Activated T-cell treated with anti-CD3 and anti-CD28 coated beads, Interleukin-2, amount 50 U/mL, for 4 hours (primary cell): ENCODE results near the gene SGTA. TPM values are rescaled to one million over a fixed set of nuclear protein-coding genes. Genes with fewer than 3 reads are reported as not detected.
"Not testable (repeated sequence)": the region's sequence is repeated elsewhere in the genome, so short reads cannot be mapped to it uniquely, and the experiment has no call there.

Source experiments
- ATAC-seq, 2 donors: fragments of 200-7000 bp; cut with Tn5 transposase; one replicate each; pipeline ENCODE4 v1.10.0; 2021
- DNase-seq: peaks from one replicate; pipeline ENCODE4 v3.0.0-alpha.2; 2020
- H3K27me3 Mint-ChIP-seq: one replicate; pipeline ENCODE4 v1.8.0; 2021; ENCODE audit warnings: low read depth, mixed read lengths
- H3K36me3 Mint-ChIP-seq: one replicate; pipeline ENCODE4 v1.8.0; 2022; ENCODE audit warnings: mixed read lengths; ENCODE audit not compliant: insufficient read depth
- H3K4me1 Mint-ChIP-seq: one replicate; pipeline ENCODE4 v1.8.0; 2021; ENCODE audit warnings: low read depth, mixed read lengths
- H3K4me3 Mint-ChIP-seq: one replicate; pipeline ENCODE4 v1.8.0; 2021; ENCODE audit warnings: mild to moderate bottlenecking, moderate library complexity, mixed read lengths
- H3K9me3 Mint-ChIP-seq: one replicate; pipeline ENCODE4 v1.8.0; 2021; ENCODE audit warnings: mixed read lengths
- total RNA-seq, 3 donors: library from RNA; stranded (reverse); gene quantifications; one replicate each; pipeline ENCODE4 v1.2.1, GENCODE V29; 2021

Gene SGTA
- total RNA-seq, result 100 to 1,000 TPM in 2 of 3 donors, 10 to 100 TPM in 1; 99.3 to 107 (median 102) TPM

- no peaks in the 10 kb centered on the region for H3K9me3 Mint-ChIP-seq
- peaks cover 9% of the 10 kb centered on the region for H3K36me3 Mint-ChIP-seq
- peaks cover 48% of the 10 kb centered on the region for H3K4me1 Mint-ChIP-seq
- H3K27me3 Mint-ChIP-seq, result no peaks in the 10 kb centered on the region
- H3K4me3 Mint-ChIP-seq, result peak within 1 kb of the TSS; percentile 91
- DNase-seq, result peak; percentile 95
- peak; percentile 75 to 78 for ATAC-seq
Measured at GRCh38 chr19:2782936-2783780, at the start of gene SGTA. Gene SGTA, minus strand, starts transcription at chr19:2783273. Its CDS starts 14,205 bp downstream, at chr19:2769068.

GRCh38 chr19:2827840-2828489 lies 44.9 kb upstream of the SGTA start:
- no peaks in the 10 kb centered on the region for H3K27me3 Mint-ChIP-seq
- peaks cover 22% of the 10 kb centered on the region for H3K36me3 Mint-ChIP-seq
- H3K4me3 Mint-ChIP-seq, result no peak overlapping the region
- H3K4me1 Mint-ChIP-seq, result no peaks in the 10 kb centered on the region
- ATAC-seq (no peak), DNase-seq (no peak)
- H3K9me3 Mint-ChIP-seq, result peaks cover 12% of the 10 kb centered on the region

GRCh38 chr19:2827022-2827421 lies 43.9 kb upstream of the SGTA start:
- no peaks in the 10 kb centered on the region for H3K4me1 Mint-ChIP-seq
- peaks cover 16% of the 10 kb centered on the region for H3K36me3 Mint-ChIP-seq
- ATAC-seq (no peak), DNase-seq (no peak)
- no peak overlapping the region for H3K4me3 Mint-ChIP-seq
- H3K27me3 Mint-ChIP-seq, result no peaks in the 10 kb centered on the region
- H3K9me3 Mint-ChIP-seq, result peaks cover 9% of the 10 kb centered on the region

GRCh38 chr19:2824129-2824528 lies 41.1 kb upstream of the SGTA start:
- ATAC-seq, result no peak
- H3K4me3 Mint-ChIP-seq, result no peak overlapping the region
- H3K9me3 Mint-ChIP-seq, result peaks cover 5% of the 10 kb centered on the region
- H3K4me1 Mint-ChIP-seq, result peaks cover 3% of the 10 kb centered on the region
- H3K36me3 Mint-ChIP-seq, result peaks cover 13% of the 10 kb centered on the region
- no peaks in the 10 kb centered on the region for H3K27me3 Mint-ChIP-seq
- no peak for DNase-seq

GRCh38 chr19:2823646-2824045 lies 40.6 kb upstream of the SGTA start:
- DNase-seq (no peak), ATAC-seq (no peak)
- H3K4me3 Mint-ChIP-seq, result no peak overlapping the region
- H3K4me1 Mint-ChIP-seq, result peaks cover 3% of the 10 kb centered on the region
- H3K36me3 Mint-ChIP-seq, result peaks cover 13% of the 10 kb centered on the region
- no peaks in the 10 kb centered on the region for H3K27me3 Mint-ChIP-seq
- peaks cover 5% of the 10 kb centered on the region for H3K9me3 Mint-ChIP-seq

- Mint-ChIP-seq H3K4me3 (no peak overlapping the region), H3K9me3 (peaks cover 5% of the 10 kb centered on the region), H3K36me3 (peaks cover 8% of the 10 kb centered on the region), H3K27me3 (no peaks in the 10 kb centered on the region), H3K4me1 (peaks cover 3% of the 10 kb centered on the region)
- ATAC-seq, result no peak
- DNase-seq, result no peak
Measured at GRCh38 chr19:2822846-2823245, 39.8 kb upstream of the SGTA start.

GRCh38 chr19:2820112-2820702 lies 37.1 kb upstream of the SGTA start:
- no peaks in the 10 kb centered on the region for H3K9me3 Mint-ChIP-seq
- no peaks in the 10 kb centered on the region for H3K27me3 Mint-ChIP-seq
- ATAC-seq (peak in 1 of 2 donors; percentile 4), DNase-seq (no peak)
- H3K36me3 Mint-ChIP-seq, result peaks cover 3% of the 10 kb centered on the region
- peak overlapping the region; percentile 84 for H3K4me3 Mint-ChIP-seq
- peaks cover 6% of the 10 kb centered on the region for H3K4me1 Mint-ChIP-seq

- DNase-seq (peak; percentile 99), ATAC-seq (peak; percentile 98)
- H3K27me3 Mint-ChIP-seq, result no peaks in the 10 kb centered on the region
- no peaks in the 10 kb centered on the region for H3K9me3 Mint-ChIP-seq
- H3K36me3 Mint-ChIP-seq, result peaks cover 2% of the 10 kb centered on the region
- H3K4me3 Mint-ChIP-seq, result peak within 1 kb of the TSS; percentile 84
- H3K4me1 Mint-ChIP-seq, result peaks cover 6% of the 10 kb centered on the region
Measured at GRCh38 chr19:2819540-2820111, 36.6 kb upstream of the SGTA start, which contains the start of gene ZNF554. Gene ZNF554, plus strand, starts transcription at chr19:2819868. Its CDS starts 204 bp downstream, at chr19:2820072.

GRCh38 chr19:2817237-2817829 lies 34.3 kb upstream of the SGTA start:
- not testable (repeated sequence) for H3K9me3 Mint-ChIP-seq, ATAC-seq, H3K4me3 Mint-ChIP-seq, DNase-seq, H3K4me1 Mint-ChIP-seq, H3K27me3 Mint-ChIP-seq, H3K36me3 Mint-ChIP-seq

- no peaks in the 10 kb centered on the region for H3K9me3 Mint-ChIP-seq
Measured at GRCh38 chr19:2816641-2817040, 33.6 kb upstream of the SGTA start.

GRCh38 chr19:2815923-2816322 lies 32.9 kb upstream of the SGTA start:
- DNase-seq, result no peak
- no peaks in the 10 kb centered on the region for H3K9me3 Mint-ChIP-seq
- no peaks in the 10 kb centered on the region for H3K27me3 Mint-ChIP-seq
- H3K4me1 Mint-ChIP-seq, result peaks cover 6% of the 10 kb centered on the region
- no peak for ATAC-seq
- H3K36me3 Mint-ChIP-seq, result peaks cover 2% of the 10 kb centered on the region
- H3K4me3 Mint-ChIP-seq, result no peak overlapping the region

More at GRCh38 chr19:2816641-2817040, 33.6 kb upstream of the SGTA start:
- H3K27me3 Mint-ChIP-seq, result no peaks in the 10 kb centered on the region
- no peak for DNase-seq
- no peak for ATAC-seq
- peaks cover 6% of the 10 kb centered on the region for H3K4me1 Mint-ChIP-seq
- H3K36me3 Mint-ChIP-seq, result peaks cover 2% of the 10 kb centered on the region
- H3K4me3 Mint-ChIP-seq, result no peak overlapping the region

- Mint-ChIP-seq H3K4me3 (no peak overlapping the region), H3K27me3 (no peaks in the 10 kb centered on the region), H3K36me3 (peaks cover 2% of the 10 kb centered on the region), H3K9me3 (no peaks in the 10 kb centered on the region), H3K4me1 (peaks cover 5% of the 10 kb centered on the region)
- DNase-seq (no peak), ATAC-seq (no peak)
Measured at GRCh38 chr19:2815191-2815614, 32.1 kb upstream of the SGTA start.

GRCh38 chr19:2814426-2814825 lies 31.4 kb upstream of the SGTA start:
- H3K4me1 Mint-ChIP-seq, result peaks cover 4% of the 10 kb centered on the region
- H3K9me3 Mint-ChIP-seq, result no peaks in the 10 kb centered on the region

More at GRCh38 chr19:2814426-2814825, 31.4 kb upstream of the SGTA start:
- H3K4me3 Mint-ChIP-seq, result no peak overlapping the region
- peaks cover 2% of the 10 kb centered on the region for H3K36me3 Mint-ChIP-seq
- H3K27me3 Mint-ChIP-seq, result no peaks in the 10 kb centered on the region
- ATAC-seq, result no peak
- no peak for DNase-seq
